Suprapubic skin (tissue), 4 donors: Measurements from ENCODE around the gene NUDT12. TPM values are rescaled to one million over a fixed set of nuclear protein-coding genes. Genes with fewer than 3 reads are reported as not detected.

ENCODE experiments used
- DNase-seq, 2 donors: peaks; one replicate each; pipeline ENCODE4 v3.0.0-alpha.2; 2019; ENCODE audit warnings: low spot score in 2 of 2
- H3K27ac ChIP-seq: fragments of 200-600 bp; sonication (generic); one replicate; pipeline ENCODE4 v1.5.1; 2019
- H3K27me3 ChIP-seq: fragments of 200-600 bp; sonication (generic); one replicate; pipeline ENCODE4 v1.5.1; 2019
- H3K36me3 ChIP-seq: fragments of 200-600 bp; sonication (generic); one replicate; pipeline ENCODE4 v1.5.1; 2019
- H3K4me1 ChIP-seq: fragments of 200-600 bp; sonication (generic); one replicate; pipeline ENCODE4 v1.5.1; 2019
- H3K4me3 ChIP-seq: fragments of 200-600 bp; sonication (generic); one replicate; pipeline ENCODE4 v1.5.1; 2019; ENCODE audit warnings: mild to moderate bottlenecking
- H3K9me3 ChIP-seq: fragments of 200-600 bp; sonication (generic); one replicate; pipeline ENCODE4 v1.5.1; 2019
- EP300 ChIP-seq: sonication (generic); formaldehyde crosslinking; IDR thresholded peaks from one replicate; pipeline ENCODE4 v1.6.1; 2017; ENCODE audit warnings: antibody characterized with exemption
- POLR2A ChIP-seq, 2 donors: fragments of 450-650 bp; IDR thresholded peaks; one replicate each; pipeline ENCODE4 v1.6.1; 2017; ENCODE audit warnings: antibody characterized with exemption in 2 of 2, mild to moderate bottlenecking in 2 of 2, moderate library complexity in 2 of 2
- POLR2AphosphoS5 ChIP-seq, 3 donors: sonication (generic); formaldehyde crosslinking; IDR thresholded peaks; one replicate each; pipeline ENCODE4 v1.6.1; 2017; ENCODE audit warnings: antibody characterized with exemption in 3 of 3
- WGBS: methylation state at CpG from one replicate; pipeline ENCODE4 v1.1.5; 2018; 5-methylcytosine and 5-hydroxymethylcytosine counted together
- total RNA-seq, 4 donors: library from RNA; depleted of rRNA; stranded (reverse); fragments of >200 nt; gene quantifications; one replicate each; pipeline ENCODE4 v1.1.0, GENCODE V29; 2016
- TF ChIP-seq, protein P1 (sequence below), 2 donors: fragments of 200-600 bp in 1 of 2; fragments of 450-650 bp in 1 of 2; sonication (generic) in 1 of 2; IDR thresholded peaks; one replicate each; pipeline ENCODE4 v1.5.1; 2016 to 2019; ENCODE audit warnings: antibody characterized with exemption in 2 of 2, mild to moderate bottlenecking in 1 of 2, moderate library complexity in 1 of 2

NUDT12 gene
- total RNA-seq, 4 donors from 2014 or later, result 8.4 to 25.8 (median 12.6) TPM

DNA sequence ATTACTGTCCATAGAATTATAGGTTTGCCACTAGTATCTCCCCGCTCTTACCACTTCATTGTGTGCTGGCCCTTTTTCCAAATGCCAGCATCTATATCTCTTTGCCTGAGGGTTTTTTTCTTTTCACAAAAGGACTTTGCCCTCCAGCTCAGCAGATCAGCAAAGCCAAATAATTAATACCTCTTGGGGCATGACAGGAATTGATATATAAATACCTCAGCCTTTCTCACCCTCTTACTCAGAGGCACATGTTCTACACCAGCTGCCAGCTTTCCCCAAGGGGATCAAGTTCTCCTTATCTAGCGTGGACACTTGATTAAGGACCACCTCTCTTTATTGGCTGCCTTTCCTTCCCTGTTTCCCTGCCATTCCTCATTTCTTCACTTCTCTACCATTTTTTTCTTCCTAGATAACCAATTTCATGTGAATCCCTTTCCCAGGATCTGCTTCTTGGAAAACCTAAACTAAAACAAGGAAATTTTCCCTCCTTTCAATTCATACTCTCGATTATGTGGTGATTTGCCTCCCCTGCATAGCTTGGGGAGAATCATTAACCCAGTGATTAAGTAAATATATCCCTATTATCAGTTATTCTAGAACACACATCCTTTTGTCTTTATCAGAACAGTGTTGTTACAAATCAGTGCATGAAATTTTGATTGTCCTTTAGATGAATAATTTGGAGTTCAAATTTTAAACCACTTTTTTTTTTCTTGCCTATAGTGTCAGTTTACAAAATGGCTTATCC, 6.9 kb upstream of the NUDT12 start:
- Histone ChIP-seq H3K4me1 (no peaks in the 10 kb centered on the region), H3K9me3 (no peaks in the 10 kb centered on the region), H3K27ac (no peak overlapping the region), H3K4me3 (no peak overlapping the region), H3K27me3 (no peaks in the 10 kb centered on the region), H3K36me3 (no peaks in the 10 kb centered on the region)
- no peak for DNase-seq
- no peak for TF ChIP-seq EP300
- TF ChIP-seq POLR2A (IDR thresholded peaks at IDR 0.05), result no peak
- no peak for TF ChIP-seq POLR2AphosphoS5 (IDR thresholded peaks at IDR 0.05)
- TF ChIP-seq, protein P1, sequence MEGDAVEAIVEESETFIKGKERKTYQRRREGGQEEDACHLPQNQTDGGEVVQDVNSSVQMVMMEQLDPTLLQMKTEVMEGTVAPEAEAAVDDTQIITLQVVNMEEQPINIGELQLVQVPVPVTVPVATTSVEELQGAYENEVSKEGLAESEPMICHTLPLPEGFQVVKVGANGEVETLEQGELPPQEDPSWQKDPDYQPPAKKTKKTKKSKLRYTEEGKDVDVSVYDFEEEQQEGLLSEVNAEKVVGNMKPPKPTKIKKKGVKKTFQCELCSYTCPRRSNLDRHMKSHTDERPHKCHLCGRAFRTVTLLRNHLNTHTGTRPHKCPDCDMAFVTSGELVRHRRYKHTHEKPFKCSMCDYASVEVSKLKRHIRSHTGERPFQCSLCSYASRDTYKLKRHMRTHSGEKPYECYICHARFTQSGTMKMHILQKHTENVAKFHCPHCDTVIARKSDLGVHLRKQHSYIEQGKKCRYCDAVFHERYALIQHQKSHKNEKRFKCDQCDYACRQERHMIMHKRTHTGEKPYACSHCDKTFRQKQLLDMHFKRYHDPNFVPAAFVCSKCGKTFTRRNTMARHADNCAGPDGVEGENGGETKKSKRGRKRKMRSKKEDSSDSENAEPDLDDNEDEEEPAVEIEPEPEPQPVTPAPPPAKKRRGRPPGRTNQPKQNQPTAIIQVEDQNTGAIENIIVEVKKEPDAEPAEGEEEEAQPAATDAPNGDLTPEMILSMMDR (IDR thresholded peaks at IDR 0.05), result no peak
- 66% methylated on average over 3 of the region's 3 CpGs for WGBS

DNA sequence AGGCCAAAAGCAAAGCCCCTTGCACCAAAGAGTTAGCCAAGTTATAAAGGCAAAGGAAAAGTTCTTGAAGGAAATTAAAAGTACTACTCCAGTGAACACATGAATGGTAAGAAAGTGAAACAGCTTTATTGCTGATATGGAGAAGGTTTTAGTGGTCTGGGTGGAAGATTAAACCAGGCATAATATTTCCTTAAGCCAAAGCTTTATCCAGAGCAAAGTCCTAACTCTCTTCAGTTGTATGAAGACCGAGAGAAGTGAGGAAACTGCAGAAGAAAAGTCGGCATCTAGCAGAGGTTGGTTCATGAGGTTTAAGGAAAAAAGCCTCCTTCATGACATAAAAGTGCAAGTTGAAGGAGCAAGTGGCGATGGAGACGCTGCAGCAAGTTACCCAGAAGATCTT, 3.1 kb upstream of the NUDT12 start:
- no peaks in the 10 kb centered on the region for H3K27me3 ChIP-seq
- no peaks in the 10 kb centered on the region for H3K36me3 ChIP-seq
- WGBS, result 88% methylated on average over 4 of the region's 4 CpGs
- no peak for DNase-seq
- TF ChIP-seq, protein P1 (IDR thresholded peaks at IDR 0.05), result no peak
- no peak for TF ChIP-seq POLR2A (IDR thresholded peaks at IDR 0.05)
- TF ChIP-seq POLR2AphosphoS5 (IDR thresholded peaks at IDR 0.05), result no peak
- TF ChIP-seq EP300, result no peak
- no peaks in the 10 kb centered on the region for H3K9me3 ChIP-seq
- H3K4me3 ChIP-seq, result no peak overlapping the region
- no peak overlapping the region for H3K27ac ChIP-seq
- peaks cover 13% of the 10 kb centered on the region for H3K4me1 ChIP-seq

DNA sequence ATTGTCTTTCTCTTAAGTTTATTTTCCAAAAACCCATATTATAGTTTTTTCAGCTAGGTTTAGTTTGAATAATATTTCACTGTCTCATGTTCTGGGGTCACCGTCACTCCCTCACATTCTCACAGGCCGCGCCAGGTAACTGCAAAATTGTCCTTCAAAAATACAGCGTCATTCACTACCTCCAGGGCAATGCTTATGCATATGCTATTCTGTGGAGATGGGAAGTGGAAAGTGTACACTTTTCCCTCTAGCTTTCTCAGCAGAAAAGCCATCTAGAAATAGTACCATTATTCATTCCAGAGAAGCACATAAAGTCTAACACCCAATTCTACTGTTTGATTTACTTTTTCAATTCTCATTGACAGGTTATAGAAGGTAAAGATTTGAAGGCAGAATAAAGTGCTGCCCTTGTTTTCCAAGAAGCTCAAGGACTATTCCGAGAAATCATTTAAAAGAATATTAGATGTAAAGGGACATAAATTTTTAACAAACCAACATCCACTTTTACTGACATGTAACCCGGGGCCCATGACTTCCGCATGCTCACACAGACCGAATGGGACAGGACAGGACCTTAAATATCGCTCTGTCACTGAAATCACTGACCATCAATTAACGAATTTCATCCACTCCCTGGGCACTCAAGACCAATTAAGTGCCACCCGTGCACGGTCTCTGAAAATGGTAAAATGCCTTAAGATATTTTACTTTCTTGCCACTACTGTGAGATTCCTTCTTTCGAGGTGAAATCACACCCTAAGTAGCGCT, 720 bp downstream of the NUDT12 start:
- Histone ChIP-seq H3K27me3 (no peaks in the 10 kb centered on the region), H3K27ac (peak overlapping the region; percentile 83), H3K4me1 (peaks cover 13% of the 10 kb centered on the region), H3K36me3 (peaks cover 3% of the 10 kb centered on the region), H3K9me3 (no peaks in the 10 kb centered on the region), H3K4me3 (peak overlapping the region; percentile 84)
- TF ChIP-seq POLR2A (IDR thresholded peaks at IDR 0.05), result no peak
- no peak for TF ChIP-seq POLR2AphosphoS5 (IDR thresholded peaks at IDR 0.05)
- no peak for TF ChIP-seq EP300
- TF ChIP-seq, protein P1 (IDR thresholded peaks at IDR 0.05), result no peak
- WGBS, result 14% methylated on average over 14 of the region's 14 CpGs
- DNase-seq, result no peak

DNA sequence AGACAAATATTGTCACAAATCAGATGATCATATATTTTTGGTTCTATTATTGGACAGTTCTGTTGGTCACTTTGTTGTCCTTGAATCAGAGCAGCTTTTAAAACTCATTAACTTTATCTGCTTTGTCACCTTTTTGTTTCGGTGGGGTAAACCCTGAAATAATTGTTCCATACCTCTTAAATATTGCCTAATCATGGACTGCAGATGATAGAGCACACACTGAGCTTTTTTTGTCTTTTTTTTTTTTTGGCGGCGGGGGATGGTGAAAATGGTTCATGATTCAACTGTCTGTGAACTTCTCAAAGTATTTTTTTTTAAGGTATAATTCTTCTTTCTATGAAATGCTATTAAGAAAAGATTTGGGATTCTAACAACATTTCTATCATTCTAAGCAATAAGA, 1.8 kb downstream of the NUDT12 start:
- no peak for DNase-seq
- peaks cover 3% of the 10 kb centered on the region for H3K36me3 ChIP-seq
- H3K4me3 ChIP-seq, result no peak overlapping the region
- WGBS, result 96% methylated on average over 3 of the region's 3 CpGs
- H3K4me1 ChIP-seq, result peaks cover 13% of the 10 kb centered on the region
- no peaks in the 10 kb centered on the region for H3K9me3 ChIP-seq
- TF ChIP-seq, protein P1 (IDR thresholded peaks at IDR 0.05), result no peak
- TF ChIP-seq POLR2A (IDR thresholded peaks at IDR 0.05) (no peak), POLR2AphosphoS5 (IDR thresholded peaks at IDR 0.05) (no peak), EP300 (no peak)
- H3K27me3 ChIP-seq, result no peaks in the 10 kb centered on the region
- H3K27ac ChIP-seq, result no peak overlapping the region

DNA sequence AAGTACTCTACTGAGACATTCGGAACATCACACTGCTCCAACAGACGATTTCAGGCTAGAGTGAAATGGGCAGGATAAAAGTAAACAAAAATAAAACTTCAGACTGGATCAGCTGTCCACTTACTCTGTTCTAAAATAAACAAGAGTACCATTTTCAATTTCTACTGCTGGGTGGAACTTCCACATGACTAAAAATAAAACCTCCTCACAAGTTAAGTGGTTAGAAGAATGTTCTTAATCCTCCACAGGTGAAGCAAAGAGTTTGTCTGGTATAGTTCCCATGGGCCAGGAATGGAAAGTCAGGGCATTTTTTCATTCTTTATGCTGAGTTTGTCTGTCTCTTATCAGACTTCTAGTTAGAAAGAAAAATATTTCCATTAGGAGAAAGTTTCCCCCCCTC, 15.7 kb downstream of the NUDT12 start:
- H3K36me3 ChIP-seq, result peaks cover 14% of the 10 kb centered on the region
- no peak for DNase-seq
- H3K27me3 ChIP-seq, result no peaks in the 10 kb centered on the region
- no peaks in the 10 kb centered on the region for H3K4me1 ChIP-seq
- WGBS, result 85% methylated on average over 2 of the region's 2 CpGs
- no peaks in the 10 kb centered on the region for H3K9me3 ChIP-seq
- no peak overlapping the region for H3K4me3 ChIP-seq
- TF ChIP-seq POLR2AphosphoS5 (IDR thresholded peaks at IDR 0.05) (no peak), EP300 (no peak), POLR2A (IDR thresholded peaks at IDR 0.05) (no peak)
- TF ChIP-seq, protein P1 (IDR thresholded peaks at IDR 0.05), result no peak
- no peak overlapping the region for H3K27ac ChIP-seq
